Heart right ventricle (tissue), 16 donors: ENCODE measurements around the gene RANBP6. TPM values are rescaled to one million over a fixed set of nuclear protein-coding genes. Genes with fewer than 3 reads are reported as not detected.
"Not testable (repeated sequence)": the region's sequence is repeated elsewhere in the genome, so short reads cannot be mapped to it uniquely, and the experiment has no call there.

ENCODE experiments used
- ATAC-seq, 8 donors: fragments of 200-7000 bp; cut with Tn5 transposase; one replicate each; pipeline ENCODE4 v1.9.1; 2020; ENCODE audit warnings: mild to moderate bottlenecking in 8 of 8, moderate library complexity in 8 of 8, moderate number of reproducible peaks in 1 of 8
- DNase-seq, 2 donors: peaks; one replicate each; pipeline ENCODE4 v3.0.0-alpha.2; 2020
- H3K27ac ChIP-seq, 10 donors: fragments of 200-600 bp; sonication (generic) in 2 of 10; one replicate each; pipeline versions ENCODE4 v1.5.0 to v1.8.0; 2020 to 2022; ENCODE audit warnings: mild to moderate bottlenecking in 3 of 10
- H3K27me3 ChIP-seq, 7 donors: fragments of 200-600 bp; one replicate each; pipeline ENCODE4 v1.8.0; 2021 to 2022; ENCODE audit warnings: mild to moderate bottlenecking in 2 of 7
- H3K36me3 ChIP-seq, 9 donors: fragments of 200-600 bp; sonication (generic) in 1 of 9; one replicate each; pipeline versions ENCODE4 v1.5.0 to v1.8.0; 2020 to 2022; ENCODE audit warnings: mild to moderate bottlenecking in 2 of 9
- H3K4me1 ChIP-seq, 9 donors: fragments of 200-600 bp; sonication (generic) in 1 of 9; one replicate each; pipeline versions ENCODE4 v1.5.0 to v1.8.0; 2020 to 2022; ENCODE audit warnings: mild to moderate bottlenecking in 4 of 9
- H3K4me3 ChIP-seq, 10 donors: fragments of 200-600 bp; sonication (generic) in 2 of 10; one replicate each; pipeline versions ENCODE4 v1.5.0 to v1.8.0; 2020 to 2022; ENCODE audit warnings: mild to moderate bottlenecking in 7 of 10, moderate library complexity in 2 of 10
- H3K9me3 ChIP-seq, 11 donors: fragments of 200-600 bp in 10 of 11; sonication (generic) in 2 of 11; one replicate each; pipeline versions ENCODE4 v1.5.0 to v1.8.0; 2013 to 2022; ENCODE audit warnings: mild to moderate bottlenecking in 2 of 11, control low read depth in 1 of 11, moderate library complexity in 1 of 11
- CTCF ChIP-seq, 9 donors: fragments of 200-600 bp; sonication (generic) in 2 of 9; IDR thresholded peaks; one replicate each; pipeline versions ENCODE4 v1.5.0 to v1.8.0; 2021 to 2022; ENCODE audit warnings: antibody characterized with exemption in 9 of 9, mild to moderate bottlenecking in 5 of 9, moderate library complexity in 1 of 9
- WGBS, 2 donors: extraction: QIAGEN DNeasy Blood & Tissue Kit; methylation state at CpG; one replicate each; pipeline ENCODE4 v1.1.7; 2013; ENCODE audit warnings: inconsistent platforms in 1 of 2; 5-methylcytosine and 5-hydroxymethylcytosine counted together
- intact Hi-C, 10 donors: fragments of 100-400 bp; cut with DNase I; formaldehyde crosslinking; loops; one replicate each; pipeline versions ENCODE4 v1.11.1 to v1.14.2; 2022
- long read RNA-seq, 3 donors: library from polyadenylated mRNA; unstranded; transcript quantifications; one replicate each; pipeline ENCODE4 v2.0.0, GENCODE V29; 2020 to 2021
- polyA plus RNA-seq, 2 donors: library from polyadenylated mRNA; stranded (reverse); fragments of 200-250 nt; gene quantifications; one replicate each; pipeline ENCODE4 v1.2.3, GENCODE V29; 2013
- total RNA-seq, 10 donors: library from RNA; stranded (reverse); fragmentation: NEBNext Ultra II Directional in 3 of 10; extraction: Animal tissue kit (Norgen Biotek cat#: 25700) in 3 of 10; gene quantifications; one replicate each; pipeline versions ENCODE4 v1.2.1 to v1.2.4, GENCODE V29; 2021 to 2023
- donor health status: Arrhythmogenic right ventricular cardiomyopathy.
- donor health status: ischemic (EF 13 %, LVEDD 7.1; RV severe dilation, severe dysfunction).
- donor health status: healthy with polysubstance abuse.
- donor health status: DM: no; HTN: yes; CAD: no.
- donor health status: DM: no; HTN: no; CAD: no.
- donor health status: ischemic (EF 25% LVEDD 6.9; RV normal size, moderate dysfunction).
- donor health status: ischemic (EF 25% LVEDD 5.7; RV mildly dilated, moderate dysfunction).
- donor health status: healthy.
- donor health status: DM: yes; HTN: yes; CAD: no.
- donor health status: Ischemic cardiomyopathy.
- donor health status: ischemic (EF 35%, LVEDD 5.7; RV mildly dilated, moderate dysfunction).
- donor health status: nonischemic (EF 11% LVEDD 7.7; RV severe dilation, severe dysfunction).
- donor health status: DM: yes; HTN: yes; CAD: no.
- donor health status: PGD.
- donor health status: ischemic (EF 29% LVEDD 5.4; RV normal size, mild dysfunction).
- donor health status: nonischemic (EF 23%, LVEDD 6.1; RV moderate dilation, normal function).

RANBP6 gene
- 10 to 100 TPM; 21.5 to 36.2 (median 26.8) TPM for total RNA-seq
- polyA plus RNA-seq: 10 to 100 TPM in 1 of 2 donors, 1 to 10 TPM in 1; 8.7 to 12.9 TPM
- long read RNA-seq, donor 1, full-length matches to known transcripts: 32 of 32 reads
- long read RNA-seq, donor 1, partial matches to known transcripts: 0 of 32 reads
- long read RNA-seq, donor 1, other reads (novel, unspliced or antisense): 0 of 32 reads
- long read RNA-seq, donor 2, full-length matches to known transcripts: 39 of 39 reads
- long read RNA-seq, donor 2, partial matches to known transcripts: 0 of 39 reads
- long read RNA-seq, donor 2, other reads (novel, unspliced or antisense): 0 of 39 reads
- long read RNA-seq, donor 3, full-length matches to known transcripts: 92 of 92 reads
- long read RNA-seq, donor 3, partial matches to known transcripts: 0 of 92 reads
- long read RNA-seq, donor 3, other reads (novel, unspliced or antisense): 0 of 92 reads

GRCh38 chr9:6015278-6016157 is at the start of gene RANBP6:
Gene RANBP6 (minus strand): TSS chr9:6015624. CDS start chr9:6015607, 17 bp downstream.
- Histone ChIP-seq H3K27ac (peak within 1 kb of the TSS in 9 of 10 donors; percentile 77 to 94 (median 82)), H3K4me3 (peak within 1 kb of the TSS; percentile 61 to 91 (median 73)), H3K36me3 (peaks cover 0 to 40% (median 0%) of the 10 kb centered on the region in 9 donors), H3K9me3 (no peaks in the 10 kb centered on the region), H3K27me3 (no peaks in the 10 kb centered on the region), H3K4me1 (peaks cover 0 to 50% (median 42%) of the 10 kb centered on the region in 9 donors)
- peak; percentile 91 for DNase-seq
- intact Hi-C loops: loop anchor here in 1 of 10 donors (5.0 kb wide), 1 partner anchor 68 kb away; no protein-coding TSS in a partner anchor
- ATAC-seq: peak; percentile 99 to 100 (median 100)
- no peak for TF ChIP-seq CTCF (IDR thresholded peaks at IDR 0.05)
- WGBS, 2 donors: 8 to 9% methylated on average over 43 of the region's 43 CpGs

GRCh38 chr9:6063146-6063545 is 47.7 kb upstream of the RANBP6 start:
- intact Hi-C loops: loop anchor here in 1 of 10 donors (10.0 kb wide), 1 partner anchor 52 kb away; no protein-coding TSS in a partner anchor
- H3K4me3 ChIP-seq, H3K36me3 ChIP-seq, H3K9me3 ChIP-seq, DNase-seq, H3K27ac ChIP-seq, ATAC-seq, H3K4me1 ChIP-seq: not testable (repeated sequence)
- peaks cover 0 to 16% (median 0%) of the 10 kb centered on the region in 7 donors for H3K27me3 ChIP-seq
- 87 to 91% methylated on average over 7 of the region's 7 CpGs for WGBS, 2 donors

GRCh38 chr9:6055666-6056065 is 40.2 kb upstream of the RANBP6 start:
- Histone ChIP-seq H3K9me3 (peaks cover 0 to 9% (median 0%) of the 10 kb centered on the region in 11 donors), H3K27me3 (no peaks in the 10 kb centered on the region), H3K36me3 (no peaks in the 10 kb centered on the region), H3K27ac (no peak overlapping the region), H3K4me1 (peaks cover 0 to 5% (median 0%) of the 10 kb centered on the region in 9 donors), H3K4me3 (no peak overlapping the region)
- no peak for ATAC-seq
- no peak for TF ChIP-seq CTCF (IDR thresholded peaks at IDR 0.05)
- WGBS, 2 donors: 46 to 52% methylated on average over 3 of the region's 3 CpGs
- DNase-seq: no peak
- intact Hi-C loops: loop anchor here in 9 of 10 donors (2.0 to 10.0 kb wide), 7 partner anchors 51 to 251 kb away; no protein-coding TSS in a partner anchor

GRCh38 chr9:6055216-6055615 is 39.8 kb upstream of the RANBP6 start:
- 42 to 43% methylated on average over 2 of the region's 2 CpGs for WGBS, 2 donors
- peaks cover 0 to 9% (median 0%) of the 10 kb centered on the region in 11 donors for H3K9me3 ChIP-seq
- no peak overlapping the region for H3K27ac ChIP-seq
- intact Hi-C loops: loop anchor here in 9 of 10 donors (2.0 to 10.0 kb wide), 7 partner anchors 52 to 252 kb away; no protein-coding TSS in a partner anchor
- no peaks in the 10 kb centered on the region for H3K36me3 ChIP-seq
- DNase-seq: peak in 1 of 2 donors; percentile 32
- TF ChIP-seq CTCF (IDR thresholded peaks at IDR 0.05): peak; percentile 10 to 62 (median 58)
- H3K4me1 ChIP-seq: peaks cover 0 to 5% (median 0%) of the 10 kb centered on the region in 9 donors
- ATAC-seq: peak in 7 of 8 donors; percentile 34 to 81 (median 64)
- H3K4me3 ChIP-seq: no peak overlapping the region
- H3K27me3 ChIP-seq: peaks cover 0 to under 1% (median 0%) of the 10 kb centered on the region in 7 donors
